ENCODE results near the gene RNF17.
"Not testable (repeated sequence)": the region's sequence is repeated elsewhere in the genome, so short reads cannot be mapped to it uniquely, and the experiment has no call there.

RNF17 gene, protein sequence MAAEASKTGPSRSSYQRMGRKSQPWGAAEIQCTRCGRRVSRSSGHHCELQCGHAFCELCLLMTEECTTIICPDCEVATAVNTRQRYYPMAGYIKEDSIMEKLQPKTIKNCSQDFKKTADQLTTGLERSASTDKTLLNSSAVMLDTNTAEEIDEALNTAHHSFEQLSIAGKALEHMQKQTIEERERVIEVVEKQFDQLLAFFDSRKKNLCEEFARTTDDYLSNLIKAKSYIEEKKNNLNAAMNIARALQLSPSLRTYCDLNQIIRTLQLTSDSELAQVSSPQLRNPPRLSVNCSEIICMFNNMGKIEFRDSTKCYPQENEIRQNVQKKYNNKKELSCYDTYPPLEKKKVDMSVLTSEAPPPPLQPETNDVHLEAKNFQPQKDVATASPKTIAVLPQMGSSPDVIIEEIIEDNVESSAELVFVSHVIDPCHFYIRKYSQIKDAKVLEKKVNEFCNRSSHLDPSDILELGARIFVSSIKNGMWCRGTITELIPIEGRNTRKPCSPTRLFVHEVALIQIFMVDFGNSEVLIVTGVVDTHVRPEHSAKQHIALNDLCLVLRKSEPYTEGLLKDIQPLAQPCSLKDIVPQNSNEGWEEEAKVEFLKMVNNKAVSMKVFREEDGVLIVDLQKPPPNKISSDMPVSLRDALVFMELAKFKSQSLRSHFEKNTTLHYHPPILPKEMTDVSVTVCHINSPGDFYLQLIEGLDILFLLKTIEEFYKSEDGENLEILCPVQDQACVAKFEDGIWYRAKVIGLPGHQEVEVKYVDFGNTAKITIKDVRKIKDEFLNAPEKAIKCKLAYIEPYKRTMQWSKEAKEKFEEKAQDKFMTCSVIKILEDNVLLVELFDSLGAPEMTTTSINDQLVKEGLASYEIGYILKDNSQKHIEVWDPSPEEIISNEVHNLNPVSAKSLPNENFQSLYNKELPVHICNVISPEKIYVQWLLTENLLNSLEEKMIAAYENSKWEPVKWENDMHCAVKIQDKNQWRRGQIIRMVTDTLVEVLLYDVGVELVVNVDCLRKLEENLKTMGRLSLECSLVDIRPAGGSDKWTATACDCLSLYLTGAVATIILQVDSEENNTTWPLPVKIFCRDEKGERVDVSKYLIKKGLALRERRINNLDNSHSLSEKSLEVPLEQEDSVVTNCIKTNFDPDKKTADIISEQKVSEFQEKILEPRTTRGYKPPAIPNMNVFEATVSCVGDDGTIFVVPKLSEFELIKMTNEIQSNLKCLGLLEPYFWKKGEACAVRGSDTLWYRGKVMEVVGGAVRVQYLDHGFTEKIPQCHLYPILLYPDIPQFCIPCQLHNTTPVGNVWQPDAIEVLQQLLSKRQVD (N-terminal part only)

DNA sequence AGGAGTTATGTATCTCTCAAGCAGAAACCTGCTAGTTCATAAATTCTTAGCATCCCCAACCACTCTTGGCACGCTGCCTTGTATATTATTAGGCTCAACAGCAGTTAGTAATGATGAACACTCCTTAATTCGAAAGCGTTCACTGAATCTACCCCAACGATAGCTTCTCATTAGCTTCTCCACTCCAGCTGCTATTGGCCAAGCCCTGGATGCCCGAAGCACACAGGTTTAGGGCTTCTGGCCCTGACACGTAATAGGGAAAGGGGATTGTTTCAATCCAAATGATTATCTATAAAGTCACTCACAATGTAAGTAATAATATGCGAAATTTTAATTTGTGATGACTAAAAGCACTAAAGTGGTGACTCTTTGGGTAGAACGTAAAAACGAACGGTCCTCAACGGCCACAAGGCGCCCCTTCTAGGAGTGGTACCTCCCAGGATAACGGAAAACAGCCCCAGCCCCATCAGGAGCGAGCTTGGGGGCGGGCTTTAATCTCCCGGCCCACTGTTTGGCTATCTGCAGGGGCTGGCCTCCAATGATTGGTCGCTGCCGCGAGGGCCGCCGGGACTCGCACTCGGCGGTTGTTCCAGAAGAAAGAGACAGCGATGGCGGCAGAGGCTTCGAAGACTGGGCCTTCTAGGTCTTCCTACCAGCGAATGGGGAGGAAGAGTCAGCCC lies at the start of gene RNF17:
RNF17 (plus strand) TSS at position 574 of the 680 bp plus-strand sequence; CDS start at position 609, 35 bp downstream.
- no peak for DNase-seq

DNA sequence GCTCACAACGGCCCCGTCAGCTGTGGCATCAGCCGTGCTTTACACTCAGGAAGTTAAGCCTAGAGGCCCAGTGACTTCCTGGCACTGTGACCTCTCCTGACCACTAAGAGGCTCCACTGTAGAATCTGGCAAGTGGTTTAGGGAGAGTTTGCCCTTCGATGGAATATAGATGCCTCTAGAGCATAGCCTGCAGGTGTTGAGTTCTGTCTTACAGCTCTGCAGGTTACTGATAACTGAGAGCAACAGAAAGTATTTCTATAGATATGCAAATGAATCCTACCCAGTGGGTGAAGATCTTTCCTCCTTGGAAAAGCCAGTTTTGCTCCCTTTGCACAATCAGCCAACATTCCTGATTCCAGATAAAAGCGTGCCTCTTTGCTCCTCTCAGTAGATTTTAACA lies 48.0 kb upstream of the RNF17 start:
- no peak for DNase-seq

DNA sequence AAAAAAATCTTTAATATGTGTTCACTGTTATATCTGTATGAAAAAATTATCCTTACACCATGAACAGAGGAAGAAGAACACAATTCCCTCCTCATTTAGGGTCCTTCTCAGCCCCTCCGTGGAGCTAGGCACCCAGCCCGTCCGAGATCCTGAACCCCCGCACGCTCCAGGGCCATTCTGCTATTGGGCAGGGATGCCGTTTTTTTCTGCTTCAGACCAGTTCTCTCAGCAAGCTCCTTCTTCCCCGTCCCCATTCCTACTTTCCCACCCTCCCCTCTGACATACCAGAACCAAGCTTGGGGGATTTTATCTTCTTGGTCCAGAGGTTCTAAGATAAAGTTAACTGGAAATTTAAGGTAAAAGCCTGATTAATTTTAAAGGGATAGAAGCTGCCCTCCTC lies 47.5 kb upstream of the RNF17 start:
- no peak for DNase-seq

DNA sequence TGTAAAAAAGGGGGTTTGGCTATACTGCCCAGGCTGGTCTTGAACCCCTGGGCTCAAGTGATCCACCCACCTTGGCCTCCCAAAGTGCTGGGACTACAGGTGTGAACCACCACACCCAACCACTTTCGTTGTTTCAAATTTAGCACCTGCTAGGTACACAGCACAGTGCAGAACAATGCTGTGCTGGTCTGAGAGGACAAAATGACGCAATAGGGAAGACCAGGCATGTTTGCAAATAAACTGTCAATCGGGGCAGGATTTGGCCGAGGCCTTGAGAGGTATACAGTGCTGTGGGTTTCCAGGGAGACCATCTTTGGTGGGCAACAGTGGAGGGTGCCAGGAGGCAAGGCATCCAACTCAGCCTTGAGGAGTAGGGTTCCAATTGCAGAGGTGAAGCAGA lies 46.8 kb upstream of the RNF17 start:
- no peak for DNase-seq

DNA sequence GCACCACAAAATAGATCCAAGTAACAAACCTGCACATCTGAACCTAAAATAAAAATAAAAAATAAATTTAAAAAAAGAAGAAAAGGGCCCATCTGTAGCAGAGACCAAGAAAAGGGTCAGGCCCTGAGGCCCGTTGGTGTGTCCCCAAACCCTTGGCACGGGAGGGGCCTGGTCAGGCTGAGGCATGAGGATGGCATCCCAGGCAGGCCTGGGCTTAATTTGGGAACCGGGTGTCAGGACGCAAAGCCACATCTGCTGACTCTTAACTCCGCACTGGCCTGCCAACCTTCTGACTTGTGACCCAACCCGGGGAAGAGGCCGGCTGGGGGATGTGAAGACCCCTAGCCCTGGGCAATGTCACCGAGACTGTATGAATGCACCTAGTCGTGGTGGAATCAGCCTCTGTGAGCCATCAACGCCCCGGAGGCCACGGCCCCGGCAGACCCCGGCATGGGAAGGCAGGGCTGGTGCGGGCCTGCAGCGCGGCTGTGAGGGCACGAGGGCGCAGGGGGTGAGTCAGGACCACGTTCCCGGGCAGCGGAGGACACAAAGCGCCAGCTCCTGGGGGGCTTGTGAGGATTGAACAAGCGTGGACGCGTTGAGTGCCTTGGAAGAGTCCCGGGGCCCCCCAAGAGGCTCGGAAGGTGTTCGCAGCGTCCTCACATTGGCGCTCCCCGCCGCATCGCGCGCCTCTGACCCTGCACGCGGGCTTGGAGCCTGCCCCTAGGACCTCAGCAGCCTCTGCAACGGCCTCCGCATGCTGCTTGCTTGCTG lies 45.6 kb upstream of the RNF17 start:
- no peak for DNase-seq

DNA sequence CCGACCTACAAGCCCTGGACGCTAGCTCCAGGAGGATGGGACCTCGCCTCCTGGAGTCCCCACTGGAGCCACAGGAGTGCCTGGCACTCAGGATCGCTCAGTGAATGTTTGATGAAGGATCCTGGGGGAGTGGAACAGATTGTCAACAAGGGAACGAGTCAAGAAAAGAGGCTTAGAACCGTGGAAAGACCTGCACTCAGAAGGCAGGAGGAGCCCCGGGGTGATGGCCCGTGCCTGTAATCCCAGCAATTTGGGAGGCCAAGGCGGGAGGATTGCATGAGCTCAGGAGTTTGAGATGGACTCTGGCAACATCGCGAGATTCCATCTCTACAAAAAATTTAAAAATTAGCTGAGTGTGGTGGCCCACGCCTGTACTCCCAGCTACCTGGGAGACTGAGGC lies 44.8 kb upstream of the RNF17 start:
- no peak for DNase-seq

DNA sequence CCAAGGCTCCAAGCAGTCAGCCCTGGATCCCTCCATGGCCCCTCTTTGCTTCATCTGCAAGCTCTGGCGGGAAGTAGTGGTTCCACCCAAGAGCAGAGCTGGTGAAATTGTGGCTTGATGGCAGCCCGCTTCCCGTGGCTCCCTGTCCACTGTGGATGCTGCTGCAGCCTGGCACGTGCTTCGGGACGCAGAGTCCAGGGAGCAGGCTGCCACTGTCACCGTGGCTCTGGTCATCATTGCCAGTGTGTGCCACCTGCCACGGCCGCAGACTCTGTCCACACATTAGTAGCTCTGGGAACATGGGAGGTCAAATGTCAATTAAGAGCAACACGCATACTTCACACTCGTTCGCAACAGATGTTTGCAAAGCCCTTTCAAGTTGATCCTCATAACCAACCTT lies 40.8 kb upstream of the RNF17 start:
- DNase-seq, result no peak

DNA sequence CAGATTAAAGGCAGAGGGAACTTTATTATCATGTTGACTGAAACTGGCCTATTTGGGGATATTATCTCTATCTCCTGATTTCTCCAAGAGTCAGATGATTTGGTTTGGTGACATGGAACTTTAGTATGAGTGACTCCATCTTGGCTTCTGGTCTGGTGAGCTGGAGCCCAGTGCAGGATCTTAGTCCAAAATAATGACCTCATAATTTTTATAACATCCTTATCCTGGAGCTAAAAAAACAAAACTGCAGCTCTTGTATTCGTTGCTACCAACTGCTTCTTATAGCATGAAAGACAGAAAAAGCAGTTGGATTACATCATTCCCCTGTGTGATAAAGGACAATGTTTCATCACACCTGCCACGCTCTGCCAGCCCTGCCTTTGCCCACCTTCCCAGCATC lies 39.3 kb upstream of the RNF17 start:
- DNase-seq, result no peak

DNA sequence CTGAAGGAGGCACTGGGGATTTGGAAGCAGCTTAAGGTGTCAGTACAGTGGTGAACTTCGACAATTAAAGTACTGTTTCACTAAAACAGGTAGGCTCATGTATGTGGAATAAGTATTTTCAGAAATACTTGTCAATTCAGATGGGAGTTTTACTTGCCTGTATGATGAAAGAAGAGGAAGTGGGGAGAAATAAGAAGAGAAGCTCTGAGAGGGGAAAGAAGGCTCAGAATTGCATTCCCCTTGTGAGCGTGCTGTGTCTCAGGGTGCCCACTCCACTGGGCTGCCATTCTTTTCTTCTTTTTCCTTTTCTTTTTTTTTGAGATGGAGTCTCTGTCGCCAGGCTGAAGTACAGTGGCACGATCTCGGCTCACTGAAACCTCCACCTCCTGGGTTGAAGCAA lies 38.6 kb upstream of the RNF17 start:
- no peak for DNase-seq

DNA sequence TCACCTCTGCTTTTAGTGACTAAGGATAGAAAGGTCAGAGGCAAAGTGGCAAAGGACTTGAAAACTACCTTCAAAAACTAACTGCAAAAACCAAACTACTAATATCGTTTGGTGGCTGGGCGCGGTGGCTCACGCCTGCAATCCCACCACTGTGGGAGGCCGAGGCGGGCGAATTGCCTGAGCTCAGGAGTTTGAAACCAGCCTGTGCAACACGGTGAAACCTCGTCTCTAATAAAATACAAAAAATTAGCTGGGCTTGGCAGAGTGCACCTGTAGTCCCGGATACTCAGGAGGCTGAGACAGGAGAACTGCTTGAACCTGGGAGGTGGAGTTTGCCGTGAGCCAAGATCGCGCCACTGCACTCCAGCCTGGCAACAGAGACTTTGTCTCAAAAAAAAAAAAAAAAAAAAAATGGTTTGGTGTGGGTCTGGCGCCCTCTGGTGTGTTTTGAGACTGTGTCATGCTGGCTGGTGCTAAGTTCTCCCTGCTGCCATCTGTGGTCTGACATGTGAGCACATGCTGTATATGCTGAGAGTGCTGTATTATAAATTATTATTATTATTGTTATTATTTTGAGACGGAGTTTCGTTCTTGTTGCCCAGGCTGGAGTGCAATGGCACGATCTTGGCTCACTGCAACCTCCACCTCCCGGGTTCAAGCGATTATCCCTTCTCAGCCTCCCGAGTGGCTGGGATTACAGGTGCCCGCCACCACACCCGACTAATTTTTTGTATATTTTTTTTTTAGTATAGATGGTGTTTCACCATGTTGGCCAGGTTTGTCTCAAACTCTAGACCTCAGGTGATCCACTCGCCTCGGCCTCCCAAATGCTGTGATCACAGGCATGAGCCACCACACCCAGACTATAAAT lies 36.0 kb upstream of the RNF17 start:
- peak; percentile 76 to 83 for DNase-seq

DNA sequence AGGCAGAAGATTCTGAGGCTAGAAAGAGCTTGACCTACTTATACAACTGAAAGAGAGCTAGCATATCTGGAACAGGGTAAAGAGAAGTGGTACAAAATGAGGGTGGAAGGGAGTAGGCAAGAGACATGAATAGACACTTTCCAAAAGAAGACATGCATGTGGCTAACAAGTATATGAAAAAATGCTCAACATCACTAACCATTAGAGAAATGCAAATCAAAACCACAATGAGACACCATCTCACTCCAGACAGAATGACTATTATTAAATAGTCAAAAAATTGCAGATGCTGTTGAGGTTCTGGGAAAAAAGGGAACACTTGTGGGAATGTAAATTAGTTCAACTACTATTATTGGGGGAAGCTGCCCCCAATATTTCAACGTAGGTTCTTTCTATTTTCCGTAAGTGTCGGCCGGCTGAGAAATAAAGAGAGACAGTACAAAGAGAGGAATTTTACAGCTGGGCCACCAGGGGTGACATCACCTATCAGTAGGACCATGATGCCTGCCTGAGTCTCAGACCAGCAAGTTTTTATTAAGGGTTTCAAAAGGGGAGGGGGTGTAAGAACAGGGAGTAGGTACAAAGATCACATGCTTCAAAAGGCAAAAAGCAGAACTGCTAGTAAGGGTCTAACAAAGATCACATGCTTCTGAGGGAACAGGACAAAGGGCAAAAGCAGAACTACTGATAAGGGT lies 32.9 kb upstream of the RNF17 start:
- not testable (repeated sequence) for DNase-seq

DNA sequence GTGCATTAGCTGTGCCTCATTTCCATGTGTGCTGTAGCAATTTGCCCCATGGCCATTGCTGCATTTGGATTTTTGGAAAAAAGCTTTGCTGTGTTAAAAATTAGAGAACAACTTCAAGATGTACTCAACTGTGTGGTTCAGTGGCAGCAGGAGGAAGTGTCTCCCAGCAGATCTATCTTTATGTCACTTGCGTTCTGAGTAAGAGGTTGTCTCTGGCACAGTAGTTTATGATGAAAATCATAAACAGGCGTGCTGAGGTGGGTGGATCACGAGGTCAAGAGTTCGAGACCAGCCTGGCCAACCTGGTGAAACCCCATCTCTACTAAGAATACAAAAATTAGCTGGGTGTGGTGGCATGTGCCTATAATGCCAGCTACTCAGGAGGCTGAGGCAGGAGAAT lies 29.0 kb upstream of the RNF17 start:
- no peak for DNase-seq

DNA sequence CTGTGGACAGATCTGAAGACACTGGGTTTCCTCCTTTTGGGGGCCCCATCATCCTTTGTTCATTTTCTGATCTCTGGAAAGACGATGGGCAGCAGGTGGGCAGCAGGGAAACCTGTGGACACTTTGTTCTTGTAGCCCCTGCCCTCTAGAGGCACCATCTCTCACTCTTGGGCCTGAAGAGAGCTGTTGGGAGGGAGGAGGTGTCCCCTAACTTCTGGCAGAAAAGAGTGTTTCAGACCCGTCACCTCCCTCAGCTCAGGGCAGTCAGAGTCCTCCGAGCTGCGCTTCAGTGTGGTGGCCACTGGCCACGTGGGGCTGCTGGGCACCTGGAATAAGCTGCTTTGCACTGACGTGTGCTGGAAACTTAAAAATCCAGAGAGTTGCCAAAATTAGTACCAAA lies 26.9 kb upstream of the RNF17 start:
- DNase-seq, result no peak

DNA sequence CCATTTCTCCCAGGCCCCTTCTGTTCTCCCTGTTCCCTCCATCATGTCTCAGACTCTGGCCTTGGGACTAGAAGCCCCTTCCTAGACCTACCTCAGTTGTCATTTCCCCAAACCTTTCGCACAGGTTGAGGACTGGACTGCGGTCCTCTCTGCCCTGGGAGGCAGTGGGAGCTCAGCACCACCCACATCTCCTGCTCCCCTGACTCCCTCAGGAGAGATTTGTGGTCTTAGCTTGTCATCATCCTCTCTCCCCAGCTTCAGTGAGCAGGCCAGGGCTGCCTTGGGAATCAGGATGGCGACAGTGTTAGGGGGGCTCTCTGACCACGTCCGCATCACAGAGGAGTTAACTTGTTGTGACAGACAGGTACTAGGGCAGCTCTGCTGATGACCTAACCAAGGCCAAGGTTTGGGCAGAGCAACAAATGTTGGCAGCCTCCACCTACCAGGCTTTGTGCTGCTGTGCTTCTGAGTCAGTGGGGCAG lies 25.6 kb upstream of the RNF17 start:
- no peak for DNase-seq

DNA sequence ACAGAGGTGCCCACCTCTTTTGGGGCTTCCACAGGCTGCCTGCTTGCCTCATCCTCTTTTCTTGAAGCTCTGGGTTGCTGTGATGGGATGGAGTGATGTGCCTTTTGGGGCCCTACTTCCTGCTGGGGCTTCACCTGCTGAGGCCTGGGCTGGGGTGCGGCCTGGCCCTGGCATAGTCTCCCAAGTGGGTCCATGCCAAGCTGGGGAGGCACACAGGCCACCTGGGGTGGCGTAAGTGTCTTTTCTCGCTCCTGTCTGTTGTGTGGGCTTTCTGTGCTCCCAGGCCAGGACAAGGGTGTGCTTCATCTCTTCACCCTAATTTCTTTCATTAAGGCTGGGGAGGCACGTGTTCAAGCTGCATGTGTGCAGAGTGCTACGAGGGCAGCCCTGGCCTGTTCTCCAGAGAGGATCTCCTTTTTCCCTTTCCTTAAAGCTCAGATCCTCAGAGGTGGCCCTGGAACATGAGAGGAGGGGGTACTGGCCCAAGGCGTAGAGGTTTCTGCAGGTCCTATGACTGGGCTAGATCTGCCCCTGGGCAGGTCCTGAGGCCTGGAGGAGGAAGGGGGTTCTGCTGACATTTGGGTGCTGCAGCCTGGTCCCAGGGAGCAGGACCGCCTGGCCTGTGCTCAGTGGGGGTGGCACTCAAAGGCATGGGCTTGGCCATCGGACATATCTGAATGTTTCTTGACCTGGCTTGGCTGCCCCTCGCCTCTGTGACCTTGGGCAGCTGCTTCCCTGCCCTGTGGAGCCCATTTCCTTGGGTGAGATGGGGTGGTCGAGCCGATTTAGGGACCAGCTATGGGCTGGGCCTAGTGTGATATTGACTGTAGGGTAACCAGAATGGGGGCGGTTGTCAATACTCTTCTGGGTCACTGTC lies 23.7 kb upstream of the RNF17 start:
- no peak for DNase-seq

DNA sequence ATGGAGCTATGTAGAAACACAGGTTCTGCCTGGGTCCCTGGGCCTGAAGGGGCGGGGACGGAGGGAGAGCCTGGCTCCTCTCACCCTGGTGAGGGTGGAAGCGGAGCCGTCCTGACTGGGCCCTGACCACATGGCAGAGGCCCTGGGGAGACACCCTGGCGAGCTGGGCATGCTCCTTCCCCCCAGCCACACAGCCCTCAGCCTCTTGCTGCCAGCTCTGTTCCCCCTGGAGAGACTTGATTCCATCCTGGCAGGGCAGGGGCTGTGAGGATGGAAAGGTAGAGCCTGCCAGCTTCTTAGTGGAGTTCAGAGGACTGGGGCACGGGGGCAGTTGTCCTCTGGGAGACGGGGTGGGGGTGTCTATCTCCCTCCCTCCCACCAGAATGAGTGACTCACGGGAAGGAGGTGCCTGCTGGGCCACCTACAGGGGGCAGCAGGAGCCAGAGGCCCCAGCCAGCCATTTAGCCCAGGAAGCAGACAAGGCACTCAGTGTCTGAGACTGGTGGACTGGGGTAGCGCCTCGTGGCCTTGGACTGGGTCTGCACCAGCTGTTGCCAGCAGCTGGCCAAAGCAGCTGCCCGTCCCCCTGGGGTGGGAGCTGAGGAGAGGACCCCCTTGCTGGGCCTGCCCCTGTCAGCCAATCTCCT lies 22.8 kb upstream of the RNF17 start:
- DNase-seq, result no peak

DNA sequence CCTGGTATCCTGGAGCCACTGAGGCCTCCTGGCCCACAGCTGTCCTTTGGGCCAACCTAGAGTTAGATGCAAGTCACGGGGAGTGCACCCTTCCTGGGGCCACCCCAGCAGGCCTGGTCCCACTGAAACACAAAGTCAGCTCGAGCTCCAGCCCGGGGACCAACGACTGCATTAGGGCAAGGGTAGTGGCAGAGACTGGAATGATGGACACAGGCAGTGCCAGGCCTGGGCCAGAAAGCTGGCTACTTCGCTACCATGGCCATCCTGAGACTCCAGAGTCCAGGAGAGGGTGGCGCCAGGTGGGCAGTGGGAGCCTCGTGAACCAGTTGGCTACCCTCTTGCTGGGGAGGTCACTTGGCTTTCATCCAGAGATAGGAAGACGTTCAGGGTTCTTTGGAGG lies 22.2 kb upstream of the RNF17 start:
- no peak for DNase-seq

DNA sequence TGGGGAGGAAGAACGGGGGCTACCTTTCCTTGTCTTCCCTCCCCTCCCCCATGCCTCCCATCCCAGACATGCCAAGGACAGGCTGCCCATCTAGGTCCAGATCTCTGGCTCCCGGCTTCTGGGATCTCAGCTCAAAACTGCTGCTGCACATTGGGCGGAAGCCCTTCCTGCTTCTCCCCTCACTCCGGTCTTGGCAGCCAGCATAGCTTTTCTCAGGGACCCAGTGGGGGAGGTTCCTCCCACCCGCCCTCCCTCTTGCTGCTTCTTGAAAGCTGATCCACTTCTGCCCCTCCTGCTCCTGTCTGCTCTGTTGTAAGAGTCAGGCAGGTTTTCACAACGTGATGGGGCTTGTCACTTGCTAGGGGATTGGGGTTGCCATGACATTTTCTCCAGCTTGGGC lies 21.7 kb upstream of the RNF17 start:
- DNase-seq, result no peak

Data from CD4-positive, alpha-beta T cell treated with Interferon alpha-2 for 1 hour (primary cell).